SK-N-SH treated with all-trans-retinoic acid at 6 μM for 48 hours (cell line): Measurements from ENCODE around the gene GUK1.

Source experiments
- BACH2 ChIP-seq: fragments of 250-450 bp; sonication (Bioruptor Pico); IDR thresholded peaks from 2 replicates; pipeline ENCODE4 v1.9.0; 2021; ENCODE audit warnings: mild to moderate bottlenecking, borderline replicate concordance
- CSDC2 ChIP-seq: fragments of 250-450 bp; sonication (Bioruptor Pico); IDR thresholded peaks from 2 replicates; pipeline ENCODE4 v1.5.0; 2020; ENCODE audit warnings: mild to moderate bottlenecking, moderate library complexity
- GLIS3 ChIP-seq: fragments of 250-450 bp; sonication (Bioruptor Pico); IDR thresholded peaks from 2 replicates; pipeline ENCODE4 v1.5.0; 2020; ENCODE audit warnings: mild to moderate bottlenecking, moderate library complexity
- PATZ1 ChIP-seq: fragments of 250-450 bp; sonication (Bioruptor Pico); IDR thresholded peaks from 2 replicates; pipeline ENCODE4 v1.8.0; 2020; ENCODE audit warnings: mild to moderate bottlenecking, moderate library complexity, borderline replicate concordance
- RARB ChIP-seq: fragments of 250-450 bp; sonication (Bioruptor Pico); IDR thresholded peaks from 2 replicates; pipeline ENCODE4 v1.8.0; 2021; ENCODE audit warnings: mild to moderate bottlenecking, moderate library complexity
- TOX ChIP-seq: fragments of 250-450 bp; sonication (Bioruptor Pico); IDR thresholded peaks from 2 replicates; pipeline ENCODE4 v1.8.0; 2021; ENCODE audit warnings: mild to moderate bottlenecking, moderate library complexity, borderline replicate concordance
- ZC3H10 ChIP-seq: fragments of 250-450 bp; sonication (Bioruptor Pico); IDR thresholded peaks from 2 replicates; pipeline ENCODE4 v1.5.1; 2021; ENCODE audit warnings: mild to moderate bottlenecking, moderate library complexity
- ZFP30 ChIP-seq: fragments of 450-650 bp; formaldehyde crosslinking; IDR thresholded peaks from 2 replicates; pipeline ENCODE4 v1.5.0; 2022; ENCODE audit warnings: mild to moderate bottlenecking, moderate library complexity
- ZNF565 ChIP-seq: fragments of 450-650 bp; formaldehyde crosslinking; conservative IDR thresholded peaks from 2 replicates; pipeline ENCODE4 v1.5.0; 2020; ENCODE audit warnings: low read depth, mild to moderate bottlenecking, moderate library complexity
- ZNF8 ChIP-seq: fragments of 450-650 bp; formaldehyde crosslinking; IDR thresholded peaks from 2 replicates; pipeline ENCODE4 v1.5.0; 2020; ENCODE audit warnings: mild to moderate bottlenecking, moderate library complexity

- no peak for TF ChIP-seq GLIS3
- TF ChIP-seq CSDC2 (CRISPR knock-in tag): no peak
- no peak for TF ChIP-seq ZC3H10
- TF ChIP-seq RARB (CRISPR knock-in tag): no peak
- no peak for TF ChIP-seq ZNF565 (CRISPR knock-in tag)
- no peak for TF ChIP-seq TOX
- no peak for TF ChIP-seq ZNF8 (CRISPR knock-in tag)
- TF ChIP-seq PATZ1: no peak
- no peak for TF ChIP-seq BACH2
- no peak for TF ChIP-seq ZFP30
These were observed 14.8 kb downstream of the GUK1 start for GRCh38 chr1:228154670-228155571.
